GM10847 (cell line): Measurements from ENCODE around the gene PHF20.

Source experiments
- POLR2A ChIP-seq: IDR thresholded peaks from 2 replicates; pipeline ENCODE4 v1.6.1; 2011; ENCODE audit not compliant: insufficient read length; ENCODE audit errors: extremely low read depth

PHF20 gene

GRCh38 chr20:35823147-35823546, 51.3 kb downstream of the PHF20 start:
- TF ChIP-seq POLR2A = no peak

GRCh38 chr20:35823937-35824336, 52.1 kb downstream of the PHF20 start:
- no peak for TF ChIP-seq POLR2A

- TF ChIP-seq POLR2A = no peak
Observed at GRCh38 chr20:35826397-35826998, 54.7 kb downstream of the PHF20 start.

- no peak for TF ChIP-seq POLR2A
Observed at GRCh38 chr20:35828434-35828833, 56.6 kb downstream of the PHF20 start.

- no peak for TF ChIP-seq POLR2A
Observed at GRCh38 chr20:35828916-35829315, 57.1 kb downstream of the PHF20 start.

GRCh38 chr20:35830264-35830663, 58.4 kb downstream of the PHF20 start:
- TF ChIP-seq POLR2A = no peak

- TF ChIP-seq POLR2A = no peak
Observed at GRCh38 chr20:35831029-35831428, 59.2 kb downstream of the PHF20 start.

- TF ChIP-seq POLR2A = no peak
Observed at GRCh38 chr20:35831971-35832370, 60.2 kb downstream of the PHF20 start.

GRCh38 chr20:35833241-35833640, 61.4 kb downstream of the PHF20 start:
- TF ChIP-seq POLR2A = no peak

GRCh38 chr20:35837577-35838195, 65.9 kb downstream of the PHF20 start:
- TF ChIP-seq POLR2A = no peak

GRCh38 chr20:35838205-35838604, 66.4 kb downstream of the PHF20 start:
- TF ChIP-seq POLR2A = no peak

- no peak for TF ChIP-seq POLR2A
Observed at GRCh38 chr20:35839904-35840303, 68.1 kb downstream of the PHF20 start.

- TF ChIP-seq POLR2A = no peak
Observed at GRCh38 chr20:35840421-35840820, 68.6 kb downstream of the PHF20 start.

GRCh38 chr20:35842361-35842760, 70.5 kb downstream of the PHF20 start:
- TF ChIP-seq POLR2A = no peak

- TF ChIP-seq POLR2A = no peak
Observed at GRCh38 chr20:35845561-35845960, 73.7 kb downstream of the PHF20 start.

GRCh38 chr20:35849706-35850105, 77.9 kb downstream of the PHF20 start:
- no peak for TF ChIP-seq POLR2A
